Esophagus squamous epithelium (tissue), 4 donors: ENCODE results near the gene BNIPL.

Source experiments
- POLR2A ChIP-seq, 4 donors: fragments of 450-650 bp; IDR thresholded peaks; one replicate each; pipeline ENCODE4 v1.6.1; 2017; ENCODE audit warnings: antibody characterized with exemption in 4 of 4, mild to moderate bottlenecking in 4 of 4, moderate library complexity in 3 of 4
- TF ChIP-seq, protein P1 (sequence below), 6 experiments: fragments of 450-650 bp in 4 of 6; fragments of 200-600 bp in 2 of 6; sonication (generic) in 2 of 6; IDR thresholded peaks; one replicate each; pipeline ENCODE4 v1.5.1; 2016 to 2019; ENCODE audit warnings: antibody characterized with exemption in 6 of 6, mild to moderate bottlenecking in 4 of 6, moderate library complexity in 4 of 6

DNA sequence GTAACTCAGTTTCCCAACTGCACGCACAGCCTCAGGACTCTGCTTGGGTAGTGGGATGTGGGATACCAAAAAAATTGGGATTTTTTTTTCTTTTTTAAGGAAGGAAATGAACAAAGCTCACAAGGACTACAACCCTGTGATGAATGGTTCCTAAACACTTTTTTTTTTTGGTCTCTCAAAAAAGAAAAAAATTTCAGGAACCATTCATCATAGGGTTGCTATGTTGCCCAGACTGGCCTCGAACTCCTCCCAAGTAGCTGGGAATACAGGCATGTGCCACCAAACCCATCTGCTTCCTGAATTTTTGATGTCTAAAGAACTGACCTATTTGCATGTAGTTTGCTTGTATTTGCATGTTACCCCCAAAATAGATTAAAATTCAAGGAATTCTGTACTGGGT lies 36.5 kb upstream of the BNIPL start:
- TF ChIP-seq, protein P1, sequence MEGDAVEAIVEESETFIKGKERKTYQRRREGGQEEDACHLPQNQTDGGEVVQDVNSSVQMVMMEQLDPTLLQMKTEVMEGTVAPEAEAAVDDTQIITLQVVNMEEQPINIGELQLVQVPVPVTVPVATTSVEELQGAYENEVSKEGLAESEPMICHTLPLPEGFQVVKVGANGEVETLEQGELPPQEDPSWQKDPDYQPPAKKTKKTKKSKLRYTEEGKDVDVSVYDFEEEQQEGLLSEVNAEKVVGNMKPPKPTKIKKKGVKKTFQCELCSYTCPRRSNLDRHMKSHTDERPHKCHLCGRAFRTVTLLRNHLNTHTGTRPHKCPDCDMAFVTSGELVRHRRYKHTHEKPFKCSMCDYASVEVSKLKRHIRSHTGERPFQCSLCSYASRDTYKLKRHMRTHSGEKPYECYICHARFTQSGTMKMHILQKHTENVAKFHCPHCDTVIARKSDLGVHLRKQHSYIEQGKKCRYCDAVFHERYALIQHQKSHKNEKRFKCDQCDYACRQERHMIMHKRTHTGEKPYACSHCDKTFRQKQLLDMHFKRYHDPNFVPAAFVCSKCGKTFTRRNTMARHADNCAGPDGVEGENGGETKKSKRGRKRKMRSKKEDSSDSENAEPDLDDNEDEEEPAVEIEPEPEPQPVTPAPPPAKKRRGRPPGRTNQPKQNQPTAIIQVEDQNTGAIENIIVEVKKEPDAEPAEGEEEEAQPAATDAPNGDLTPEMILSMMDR (IDR thresholded peaks at IDR 0.05) = no peak
- TF ChIP-seq POLR2A (IDR thresholded peaks at IDR 0.05) = no peak
